ENCODE results near the gene PACS2. TPM values are rescaled to one million over a fixed set of nuclear protein-coding genes. Genes with fewer than 3 reads are reported as not detected.

Gene PACS2
- total RNA-seq, 1 experiment from 2014 or later: 72.5 TPM

GRCh38 chr14:105286759-105287144 lies 27.8 kb upstream of the PACS2 start:
- peaks cover 3% of the 10 kb centered on the region; the same call in 1 of the 2 replicates for H3K79me2 ChIP-seq (ENCODE audit: insufficient read depth, low read length)

More at GRCh38 chr14:105286759-105287144, 27.8 kb upstream of the PACS2 start:
- Histone ChIP-seq H2AFZ (ENCODE audit: low read length) (no peak overlapping the region), H3K79me1 (ENCODE audit: insufficient read depth, low read depth, low read length, poor library complexity, severe bottlenecking) (no peaks in the 10 kb centered on the region), H3K23me2 (ENCODE audit: insufficient read length, low read depth, low read length, poor library complexity, severe bottlenecking) (no peaks in the 10 kb centered on the region), H2AK5ac (ENCODE audit: insufficient read length, low read length) (no peak overlapping the region), H3K9me3 (ENCODE audit: control insufficient read depth, low read depth, low read length) (no peaks in the 10 kb centered on the region), H3K4me1 (ENCODE audit: insufficient read depth, low read length) (no peaks in the 10 kb centered on the region), H3K14ac (ENCODE audit: insufficient read depth, low read length) (no peak overlapping the region; the same call in 1 of the 2 replicates), H4K91ac (ENCODE audit: insufficient read length, low read depth, low read length) (no peak overlapping the region), H3T11ph (ENCODE audit: low read length) (no peak overlapping the region), H3K27ac (ENCODE audit: insufficient read length, low read depth, low read length) (no peak overlapping the region), H2BK120ac (ENCODE audit: low read depth, low read length, poor library complexity, severe bottlenecking) (no peak overlapping the region), H3K23ac (ENCODE audit: insufficient read length, low read depth, low read length) (no peak overlapping the region), H3K56ac (ENCODE audit: insufficient read length, low read depth, low read length) (no peak overlapping the region), H2BK20ac (ENCODE audit: low read depth, low read length, poor library complexity, severe bottlenecking) (no peak overlapping the region), H3K4me2 (ENCODE audit: insufficient read depth, insufficient read length, low read length) (no peak overlapping the region), H3K27me3 (ENCODE audit: insufficient read depth, low read length) (no peaks in the 10 kb centered on the region), H2BK15ac (ENCODE audit: low read depth, low read length) (no peak overlapping the region), H3K4ac (ENCODE audit: low read depth, low read length) (no peak overlapping the region), H2BK5ac (ENCODE audit: insufficient read length, low read length) (no peak overlapping the region), H4K5ac (ENCODE audit: insufficient read length, low read depth, low read length) (no peak overlapping the region), H3K9ac (ENCODE audit: extremely low read depth, insufficient read length, low read length) (no peak overlapping the region), H3K18ac (ENCODE audit: insufficient read length, low read depth, low read length) (no peak overlapping the region), H4K20me1 (ENCODE audit: control insufficient read depth, insufficient read depth, insufficient read length) (no peaks in the 10 kb centered on the region), H4K8ac (replicated peaks; ENCODE audit: insufficient read length, low read depth, low read length) (no peak overlapping the region), H2BK12ac (ENCODE audit: insufficient read length, low read depth, low read length) (no peak overlapping the region)
- Mint-ChIP-seq H3K4me1 (peaks cover 11 to 18% of the 10 kb centered on the region in 2 experiments), H3K36me3 (ENCODE audit: insufficient read depth in 1 of 3, low read depth in 3 of 3) (peaks cover 0 to 8% (median 0%) of the 10 kb centered on the region in 3 experiments; a peak in 3 of 7 replicates), H3K27me3 (ENCODE audit: low read depth) (no peaks in the 10 kb centered on the region), H3K27ac (no peak overlapping the region; a peak in 1 of 7 replicates), H3K9me3 (no peaks in the 10 kb centered on the region), H3K4me3 (no peak overlapping the region)
- no CpG with 5 or more reads among the region's 9 CpGs for WGBS (ENCODE audit: extremely low coverage, insufficient read length, low lambda C conversion rate)
- TF ChIP-seq CTCF (conservative IDR thresholded peaks at IDR 0.05): no peak
- no peak for DNase-seq
